ENCODE data around the gene SERPINB7.

Gene SERPINB7

GRCh38 chr18:63788447-63789096 lies 13.4 kb downstream of the SERPINB7 start:
- peak in 2 of 5 experiments; percentile 2 to 64 for DNase-seq

GRCh38 chr18:63789327-63789726 lies 14.1 kb downstream of the SERPINB7 start:
- no peak for DNase-seq

- no peak for DNase-seq
These were observed 20.4 kb downstream of the SERPINB7 start for GRCh38 chr18:63795606-63796005.

GRCh38 chr18:63799189-63799588 lies 24.0 kb downstream of the SERPINB7 start:
- DNase-seq, result no peak

GRCh38 chr18:63801343-63801742 lies 26.1 kb downstream of the SERPINB7 start:
- no peak for DNase-seq

GRCh38 chr18:63808125-63808524 lies 32.9 kb downstream of the SERPINB7 start:
- DNase-seq, result no peak

GRCh38 chr18:63817441-63818051 lies 42.3 kb downstream of the SERPINB7 start:
- no peak for DNase-seq

GRCh38 chr18:63818212-63818611 lies 43.0 kb downstream of the SERPINB7 start:
- DNase-seq, result no peak

GRCh38 chr18:63819786-63820185 lies 44.6 kb downstream of the SERPINB7 start:
- no peak for DNase-seq

- no peak for DNase-seq
These were observed 45.5 kb downstream of the SERPINB7 start for GRCh38 chr18:63820694-63821093.

- peak in 2 of 5 experiments; percentile 25 to 40 for DNase-seq
These were observed 48.5 kb downstream of the SERPINB7 start for GRCh38 chr18:63823516-63824219.

GRCh38 chr18:63824220-63824525 lies 49.0 kb downstream of the SERPINB7 start:
- DNase-seq, result no peak

GRCh38 chr18:63828120-63828519 lies 52.9 kb downstream of the SERPINB7 start:
- DNase-seq, result no peak

GRCh38 chr18:63828656-63829055 lies 53.4 kb downstream of the SERPINB7 start:
- no peak for DNase-seq

- DNase-seq, result no peak
These were observed 54.7 kb downstream of the SERPINB7 start for GRCh38 chr18:63829886-63830285.

- DNase-seq, result peak in 1 of 5 experiments; percentile 20
These were observed 56.0 kb downstream of the SERPINB7 start for GRCh38 chr18:63831080-63831788.

- peak in 1 of 5 experiments; percentile 5 for DNase-seq
These were observed 57.3 kb downstream of the SERPINB7 start for GRCh38 chr18:63832470-63832869.

GRCh38 chr18:63834471-63835113 lies 59.4 kb downstream of the SERPINB7 start:
- DNase-seq, result no peak

GRCh38 chr18:63836456-63836855 lies 61.2 kb downstream of the SERPINB7 start:
- DNase-seq, result no peak

- no peak for DNase-seq
These were observed 62.4 kb downstream of the SERPINB7 start for GRCh38 chr18:63837590-63837989.

GRCh38 chr18:63843008-63843407 lies 67.8 kb downstream of the SERPINB7 start:
- no peak for DNase-seq

- DNase-seq, result peak in 1 of 5 experiments; percentile 12
These were observed 69.0 kb downstream of the SERPINB7 start for GRCh38 chr18:63844254-63844653.

- peak in 1 of 5 experiments; percentile 22 for DNase-seq
These were observed 72.9 kb downstream of the SERPINB7 start for GRCh38 chr18:63848159-63848558.
